ENCODE data around the gene SRR. TPM values are rescaled to one million over a fixed set of nuclear protein-coding genes. Genes with fewer than 3 reads are reported as not detected.

SRR gene
- total RNA-seq, 1 donor from 2014 or later = 17.6 TPM

DNA sequence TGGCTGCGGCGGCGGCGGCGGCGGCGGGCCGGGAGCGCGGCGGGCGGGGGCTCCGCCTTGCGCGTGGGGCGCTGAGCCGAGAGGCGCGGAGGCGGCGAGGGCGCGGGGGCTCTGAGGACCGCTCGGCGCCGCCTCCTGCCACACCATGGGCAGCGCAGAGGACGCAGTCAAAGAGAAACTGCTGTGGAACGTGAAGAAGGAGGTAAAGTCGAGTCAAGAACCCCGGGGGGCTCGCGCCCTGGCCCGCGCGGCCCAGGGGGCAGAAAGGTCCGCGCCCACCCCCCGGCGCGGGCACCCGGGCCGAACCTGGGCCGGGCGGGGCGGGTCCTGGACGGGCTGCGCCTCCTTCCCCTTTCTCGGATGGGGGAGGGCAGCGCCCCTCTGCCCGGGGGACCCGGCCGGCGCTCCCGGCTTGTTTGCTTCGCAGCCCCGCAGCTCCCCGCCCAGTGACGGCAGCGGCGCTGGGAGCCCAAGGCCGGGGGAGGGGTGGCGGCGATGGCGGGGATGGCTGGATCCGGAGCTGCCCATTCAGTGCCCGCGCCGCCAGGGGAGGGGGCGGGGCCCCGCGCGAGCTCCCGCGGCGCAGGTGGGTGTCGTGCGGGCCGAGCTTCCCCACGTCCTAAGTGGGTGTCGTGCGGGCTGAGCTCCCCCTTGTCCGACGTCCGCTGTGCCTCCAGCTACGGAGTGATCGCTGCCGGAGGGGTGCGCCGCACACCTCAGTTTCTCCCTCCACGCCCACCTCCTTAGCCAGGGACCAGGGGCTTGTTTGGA lies 34.0 kb downstream of the SRR start:
- Mint-ChIP-seq H3K9me3 (no peaks in the 10 kb centered on the region), H3K4me1 (peaks cover 25% of the 10 kb centered on the region)

DNA sequence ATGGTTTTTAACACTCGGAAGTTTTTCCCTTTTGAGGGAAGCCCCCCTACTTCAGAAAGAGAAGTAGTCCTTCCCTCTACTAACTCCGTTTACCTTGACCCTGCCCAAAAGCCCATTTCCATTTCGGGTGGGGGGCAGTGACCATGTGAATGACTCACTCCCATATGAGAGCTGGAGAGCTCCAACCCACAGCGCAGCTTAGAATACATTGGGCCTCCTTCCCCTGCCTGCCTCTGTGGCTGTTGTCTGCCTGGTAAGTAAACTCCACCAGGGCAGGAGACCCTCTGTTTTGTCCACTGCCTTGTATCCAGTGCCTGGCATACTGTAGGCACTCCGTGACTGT lies 34.5 kb downstream of the SRR start:
- no peaks in the 10 kb centered on the region for H3K27me3 Mint-ChIP-seq (ENCODE audit: low read depth)
- H3K4me1 Mint-ChIP-seq = peaks cover 25% of the 10 kb centered on the region
- H3K27ac Mint-ChIP-seq = peak overlapping the region; percentile 71
- TF ChIP-seq CTCF (IDR thresholded peaks at IDR 0.05; ENCODE audit: unreplicated experiment) = no peak
- H3K9me3 Mint-ChIP-seq = no peaks in the 10 kb centered on the region
- peak overlapping the region; percentile 74 for H3K4me3 Mint-ChIP-seq
- DNase-seq (ENCODE audit: low spot score in 2 of 2, unreplicated experiment in 2 of 2) = no peak
- H3K36me3 Mint-ChIP-seq = peaks cover 10% of the 10 kb centered on the region

More for the DNA sequence above, 34.0 kb downstream of the SRR start:
- Mint-ChIP-seq H3K27ac (peak overlapping the region; percentile 71), H3K27me3 (ENCODE audit: low read depth) (no peaks in the 10 kb centered on the region), H3K4me3 (peak overlapping the region; percentile 100), H3K36me3 (peaks cover 10% of the 10 kb centered on the region)
- DNase-seq (ENCODE audit: low spot score in 2 of 2, unreplicated experiment in 2 of 2) = peak; percentile 45 to 69
- no peak for TF ChIP-seq CTCF (IDR thresholded peaks at IDR 0.05; ENCODE audit: unreplicated experiment)

- H3K36me3 Mint-ChIP-seq = peaks cover 4% of the 10 kb centered on the region
- TF ChIP-seq CTCF (IDR thresholded peaks at IDR 0.05; ENCODE audit: unreplicated experiment) = no peak
- H3K4me1 Mint-ChIP-seq = peaks cover 21% of the 10 kb centered on the region
- H3K9me3 Mint-ChIP-seq = no peaks in the 10 kb centered on the region
- H3K4me3 Mint-ChIP-seq = no peak overlapping the region
- DNase-seq (ENCODE audit: low spot score in 2 of 2, unreplicated experiment in 2 of 2) = no peak
- no peaks in the 10 kb centered on the region for H3K27me3 Mint-ChIP-seq (ENCODE audit: low read depth)
- H3K27ac Mint-ChIP-seq = no peak overlapping the region
Observed at GRCh38 chr17:2343421-2343820, 39.7 kb downstream of the SRR start.

- Mint-ChIP-seq H3K4me3 (no peak overlapping the region), H3K27ac (no peak overlapping the region), H3K4me1 (peaks cover 21% of the 10 kb centered on the region), H3K9me3 (no peaks in the 10 kb centered on the region), H3K36me3 (peaks cover 4% of the 10 kb centered on the region), H3K27me3 (ENCODE audit: low read depth) (no peaks in the 10 kb centered on the region)
- TF ChIP-seq CTCF (IDR thresholded peaks at IDR 0.05; ENCODE audit: unreplicated experiment) = no peak
- no peak for DNase-seq (ENCODE audit: low spot score in 2 of 2, unreplicated experiment in 2 of 2)
Observed at GRCh38 chr17:2344528-2344927, 40.8 kb downstream of the SRR start.

DNA sequence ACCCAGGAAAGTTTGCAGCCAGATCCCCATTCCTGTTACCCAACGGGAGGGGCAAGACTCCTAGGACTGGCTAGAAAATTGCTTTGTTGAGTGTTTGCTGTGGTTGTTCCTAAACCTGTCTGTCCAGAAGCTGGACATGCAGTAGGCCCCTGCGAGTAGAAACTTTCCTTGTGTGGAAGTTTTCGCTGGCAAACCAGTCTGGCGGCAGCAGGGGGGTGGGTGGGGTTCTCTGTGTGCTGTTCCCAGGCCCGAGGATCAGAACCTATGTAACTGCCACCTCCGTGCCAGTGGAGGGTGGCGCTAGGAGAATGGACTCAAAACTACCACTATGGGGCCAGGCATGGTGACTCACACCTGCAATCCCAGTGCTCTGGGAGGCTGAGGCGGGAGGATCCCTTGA lies 42.7 kb downstream of the SRR start:
- H3K27me3 Mint-ChIP-seq (ENCODE audit: low read depth) = no peaks in the 10 kb centered on the region
- H3K27ac Mint-ChIP-seq = peak overlapping the region; percentile 85
- peaks cover 21% of the 10 kb centered on the region for H3K4me1 Mint-ChIP-seq

More for the DNA sequence above, 42.7 kb downstream of the SRR start:
- no peak for DNase-seq (ENCODE audit: low spot score in 2 of 2, unreplicated experiment in 2 of 2)
- H3K36me3 Mint-ChIP-seq = peaks cover 4% of the 10 kb centered on the region
- TF ChIP-seq CTCF (IDR thresholded peaks at IDR 0.05; ENCODE audit: unreplicated experiment) = no peak
- no peaks in the 10 kb centered on the region for H3K9me3 Mint-ChIP-seq
- no peak overlapping the region for H3K4me3 Mint-ChIP-seq
